ENCODE results near the gene LST1. TPM values are rescaled to one million over a fixed set of nuclear protein-coding genes. Genes with fewer than 3 reads are reported as not detected.

Gene LST1
- total and polyA plus RNA-seq, 8 donors = 4.4 to 95.1 (median 7.7) TPM

GRCh38 chr6:31569861-31570536 lies 16.1 kb upstream of the LST1 start:
- Histone ChIP-seq H3K27ac (no peak overlapping the region), H3K36me3 (no peaks in the 10 kb centered on the region), H3K27me3 (peaks cover 0 to 18% of the 10 kb centered on the region in 2 donors), H3K9me3 (no peaks in the 10 kb centered on the region), H3K4me3 (no peak overlapping the region), H3K4me1 (peaks cover 0 to 34% of the 10 kb centered on the region in 2 donors)
- TF ChIP-seq CTCF (IDR thresholded peaks at IDR 0.05) = no peak
- intact Hi-C loops (cut with DNase I) = no loop called here
- no peak for DNase-seq
- no peak for ATAC-seq

GRCh38 chr6:31572041-31572911 lies 13.8 kb upstream of the LST1 start, which contains the start of gene LTA:
Gene LTA (plus strand): TSS chr6:31572289. CDS start chr6:31572743, 454 bp downstream.
- ATAC-seq = no peak
- H3K4me3 ChIP-seq = peak within 1 kb of the TSS in 1 of 2 donors; percentile 22

GRCh38 chr6:31573239-31574105 lies 12.6 kb upstream of the LST1 start:
- H3K4me3 ChIP-seq = no peak overlapping the region
- no peak for DNase-seq
- TF ChIP-seq CTCF (IDR thresholded peaks at IDR 0.05) = no peak
- H3K27ac ChIP-seq = no peak overlapping the region
- no peaks in the 10 kb centered on the region for H3K9me3 ChIP-seq
- H3K27me3 ChIP-seq = peaks cover 0 to 4% of the 10 kb centered on the region in 2 donors
- intact Hi-C loops (cut with DNase I) = no loop called here
- peaks cover 0 to 15% of the 10 kb centered on the region in 2 donors for H3K36me3 ChIP-seq
- no peak for ATAC-seq
- peaks cover 0 to 50% of the 10 kb centered on the region in 2 donors for H3K4me1 ChIP-seq

More at GRCh38 chr6:31572041-31572911, 13.8 kb upstream of the LST1 start, which contains the start of gene LTA:
- peaks cover 0 to 49% of the 10 kb centered on the region in 2 donors for H3K4me1 ChIP-seq
- DNase-seq = peak in 1 of 4 donors; percentile 79
- no peaks in the 10 kb centered on the region for H3K9me3 ChIP-seq
- peaks cover 0 to 4% of the 10 kb centered on the region in 2 donors for H3K27me3 ChIP-seq
- no peak for TF ChIP-seq CTCF (IDR thresholded peaks at IDR 0.05)
- peaks cover 0 to 4% of the 10 kb centered on the region in 2 donors for H3K36me3 ChIP-seq
- H3K27ac ChIP-seq = peak within 1 kb of the TSS in 1 of 2 donors; percentile 13
- intact Hi-C loops (cut with DNase I) = no loop called here

GRCh38 chr6:31574106-31575061 lies 11.7 kb upstream of the LST1 start:
- H3K9me3 ChIP-seq = no peaks in the 10 kb centered on the region
- DNase-seq = no peak
- peak overlapping the region in 1 of 2 donors; percentile 56 for H3K4me3 ChIP-seq
- intact Hi-C loops (cut with DNase I) = no loop called here
- no peak for ATAC-seq
- H3K36me3 ChIP-seq = peaks cover 0 to 17% of the 10 kb centered on the region in 2 donors
- H3K4me1 ChIP-seq = peaks cover 0 to 50% of the 10 kb centered on the region in 2 donors
- peak overlapping the region in 1 of 2 donors; percentile 71 for H3K27ac ChIP-seq
- peaks cover 0 to 4% of the 10 kb centered on the region in 2 donors for H3K27me3 ChIP-seq
- no peak for TF ChIP-seq CTCF (IDR thresholded peaks at IDR 0.05)

All from left lung (tissue), 10 donors.